ENCODE data around the gene PRSS57. TPM values are rescaled to one million over a fixed set of nuclear protein-coding genes. Genes with fewer than 3 reads are reported as not detected.

Gene PRSS57
- total and polyA plus RNA-seq, 2 of the 13 experiments (the other 11 are each of a cell fraction or from before 2014, with no cell fraction given): 0.12 TPM; not detected in 1

- TF ChIP-seq POLR2AphosphoS2 (IDR thresholded peaks at IDR 0.05; ENCODE audit: low read depth, low read length) (no peak), MATR3 (CRISPR knock-in tag; IDR thresholded peaks at IDR 0.05) (no peak), PHB2 (IDR thresholded peaks at IDR 0.05; ENCODE audit: partially characterized antibody) (no peak), ZHX2 (IDR thresholded peaks at IDR 0.05; ENCODE audit: low read depth) (no peak), ZHX2 (CRISPR knock-in tag; IDR thresholded peaks at IDR 0.05; ENCODE audit: borderline replicate concordance) (no peak), ATRX (CRISPR knock-in tag; IDR thresholded peaks at IDR 0.05; ENCODE audit: borderline replicate concordance) (no peak), ZNF564 (CRISPR knock-in tag; IDR thresholded peaks at IDR 0.05) (no peak), ZBTB4 (CRISPR knock-in tag; IDR thresholded peaks at IDR 0.05; ENCODE audit: borderline replicate concordance) (no peak), ZFP82 (CRISPR knock-in tag; IDR thresholded peaks at IDR 0.05; ENCODE audit: borderline replicate concordance) (no peak), KDM4B (CRISPR knock-in tag; IDR thresholded peaks at IDR 0.05) (no peak)
- TF ChIP-seq, protein P1, sequence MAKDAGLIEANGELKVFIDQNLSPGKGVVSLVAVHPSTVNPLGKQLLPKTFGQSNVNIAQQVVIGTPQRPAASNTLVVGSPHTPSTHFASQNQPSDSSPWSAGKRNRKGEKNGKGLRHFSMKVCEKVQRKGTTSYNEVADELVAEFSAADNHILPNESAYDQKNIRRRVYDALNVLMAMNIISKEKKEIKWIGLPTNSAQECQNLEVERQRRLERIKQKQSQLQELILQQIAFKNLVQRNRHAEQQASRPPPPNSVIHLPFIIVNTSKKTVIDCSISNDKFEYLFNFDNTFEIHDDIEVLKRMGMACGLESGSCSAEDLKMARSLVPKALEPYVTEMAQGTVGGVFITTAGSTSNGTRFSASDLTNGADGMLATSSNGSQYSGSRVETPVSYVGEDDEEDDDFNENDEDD (CRISPR knock-in tag; IDR thresholded peaks at IDR 0.05; ENCODE audit: borderline replicate concordance): peak; percentile 60; the same call in 1 of the 2 replicates
- TF ChIP-seq, protein P2, sequence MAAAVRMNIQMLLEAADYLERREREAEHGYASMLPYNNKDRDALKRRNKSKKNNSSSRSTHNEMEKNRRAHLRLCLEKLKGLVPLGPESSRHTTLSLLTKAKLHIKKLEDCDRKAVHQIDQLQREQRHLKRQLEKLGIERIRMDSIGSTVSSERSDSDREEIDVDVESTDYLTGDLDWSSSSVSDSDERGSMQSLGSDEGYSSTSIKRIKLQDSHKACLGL (CRISPR knock-in tag; IDR thresholded peaks at IDR 0.05): 0 out of 2 replicates have a peak, but pooled peaks have one; percentile 31
Observed at GRCh38 chr19:720345-721160, 25.3 kb upstream of the PRSS57 start (continued).

Data from HepG2 (cell line).